Suprapubic skin (tissue), 4 donors: ENCODE measurements around the gene LDLRAD4. TPM values are rescaled to one million over a fixed set of nuclear protein-coding genes. Genes with fewer than 3 reads are reported as not detected.
A peak's percentile ranks its signal among the peaks of the same experiment; 100 is the strongest.

Experiments
- DNase-seq, 2 donors: peaks; one replicate each; pipeline ENCODE4 v3.0.0-alpha.2; 2019; ENCODE audit warnings: low spot score in 2 of 2
- H3K27ac ChIP-seq: fragments of 200-600 bp; sonication (generic); one replicate; pipeline ENCODE4 v1.5.1; 2019
- H3K27me3 ChIP-seq: fragments of 200-600 bp; sonication (generic); one replicate; pipeline ENCODE4 v1.5.1; 2019
- H3K36me3 ChIP-seq: fragments of 200-600 bp; sonication (generic); one replicate; pipeline ENCODE4 v1.5.1; 2019
- H3K4me1 ChIP-seq: fragments of 200-600 bp; sonication (generic); one replicate; pipeline ENCODE4 v1.5.1; 2019
- H3K4me3 ChIP-seq: fragments of 200-600 bp; sonication (generic); one replicate; pipeline ENCODE4 v1.5.1; 2019; ENCODE audit warnings: mild to moderate bottlenecking
- H3K9me3 ChIP-seq: fragments of 200-600 bp; sonication (generic); one replicate; pipeline ENCODE4 v1.5.1; 2019
- CTCF ChIP-seq, 2 donors: fragments of 200-600 bp in 1 of 2; fragments of 450-650 bp in 1 of 2; sonication (generic) in 1 of 2; IDR thresholded peaks; one replicate each; pipeline ENCODE4 v1.5.1; 2016 to 2019; ENCODE audit warnings: antibody characterized with exemption in 2 of 2, mild to moderate bottlenecking in 1 of 2, moderate library complexity in 1 of 2
- EP300 ChIP-seq: sonication (generic); formaldehyde crosslinking; IDR thresholded peaks from one replicate; pipeline ENCODE4 v1.6.1; 2017; ENCODE audit warnings: antibody characterized with exemption
- POLR2A ChIP-seq, 2 donors: fragments of 450-650 bp; IDR thresholded peaks; one replicate each; pipeline ENCODE4 v1.6.1; 2017; ENCODE audit warnings: antibody characterized with exemption in 2 of 2, mild to moderate bottlenecking in 2 of 2, moderate library complexity in 2 of 2
- POLR2AphosphoS5 ChIP-seq, 3 donors: sonication (generic); formaldehyde crosslinking; IDR thresholded peaks; one replicate each; pipeline ENCODE4 v1.6.1; 2017; ENCODE audit warnings: antibody characterized with exemption in 3 of 3
- WGBS: methylation state at CpG from one replicate; pipeline ENCODE4 v1.1.5; 2018; 5-methylcytosine and 5-hydroxymethylcytosine counted together
- total RNA-seq, 4 donors: library from RNA; depleted of rRNA; stranded (reverse); fragments of >200 nt; gene quantifications; one replicate each; pipeline ENCODE4 v1.1.0, GENCODE V29; 2016

Gene LDLRAD4
- total RNA-seq, 4 donors from 2014 or later: 10.1 to 31.6 (median 15.1) TPM

- peak overlapping the region; percentile 18 for H3K27ac ChIP-seq
- TF ChIP-seq POLR2A (IDR thresholded peaks at IDR 0.05) (no peak), CTCF (IDR thresholded peaks at IDR 0.05) (no peak), POLR2AphosphoS5 (IDR thresholded peaks at IDR 0.05) (no peak), EP300 (no peak)
- 85% methylated on average over 9 of the region's 9 CpGs for WGBS
Measured at GRCh38 chr18:13273800-13274199, 55.2 kb downstream of the LDLRAD4 start.

GRCh38 chr18:13275075-13275474, 56.5 kb downstream of the LDLRAD4 start:
- Histone ChIP-seq H3K27me3 (no peaks in the 10 kb centered on the region), H3K36me3 (no peaks in the 10 kb centered on the region), H3K4me3 (no peak overlapping the region), H3K27ac (no peak overlapping the region), H3K4me1 (peaks cover 3% of the 10 kb centered on the region), H3K9me3 (no peaks in the 10 kb centered on the region)
- no peak for TF ChIP-seq EP300
- no peak for TF ChIP-seq POLR2AphosphoS5 (IDR thresholded peaks at IDR 0.05)
- no peak for TF ChIP-seq POLR2A (IDR thresholded peaks at IDR 0.05)
- no peak for TF ChIP-seq CTCF (IDR thresholded peaks at IDR 0.05)
- DNase-seq: no peak

More at GRCh38 chr18:13273800-13274199, 55.2 kb downstream of the LDLRAD4 start:
- no peaks in the 10 kb centered on the region for H3K27me3 ChIP-seq
- peaks cover 15% of the 10 kb centered on the region for H3K4me1 ChIP-seq
- no peaks in the 10 kb centered on the region for H3K36me3 ChIP-seq
- no peaks in the 10 kb centered on the region for H3K9me3 ChIP-seq
- no peak overlapping the region for H3K4me3 ChIP-seq
- DNase-seq: no peak

- Histone ChIP-seq H3K27me3 (no peaks in the 10 kb centered on the region), H3K4me1 (peaks cover 2% of the 10 kb centered on the region), H3K27ac (peak overlapping the region; percentile 8), H3K4me3 (no peak overlapping the region), H3K36me3 (no peaks in the 10 kb centered on the region), H3K9me3 (no peaks in the 10 kb centered on the region)
- TF ChIP-seq POLR2AphosphoS5 (IDR thresholded peaks at IDR 0.05): no peak
- no peak for TF ChIP-seq EP300
- TF ChIP-seq POLR2A (IDR thresholded peaks at IDR 0.05): no peak
- no peak for TF ChIP-seq CTCF (IDR thresholded peaks at IDR 0.05)
- WGBS: 72% methylated on average over 19 of the region's 23 CpGs
- DNase-seq: no peak
Measured at GRCh38 chr18:13276530-13277520, 58.3 kb downstream of the LDLRAD4 start.

- no peak for DNase-seq
- TF ChIP-seq POLR2AphosphoS5 (IDR thresholded peaks at IDR 0.05) (no peak), EP300 (no peak), CTCF (IDR thresholded peaks at IDR 0.05) (no peak), POLR2A (IDR thresholded peaks at IDR 0.05) (no peak)
- WGBS: 94% methylated on average over 10 of the region's 10 CpGs
- Histone ChIP-seq H3K4me1 (peaks cover 2% of the 10 kb centered on the region), H3K27ac (no peak overlapping the region), H3K9me3 (no peaks in the 10 kb centered on the region), H3K36me3 (no peaks in the 10 kb centered on the region), H3K27me3 (no peaks in the 10 kb centered on the region), H3K4me3 (no peak overlapping the region)
Measured at GRCh38 chr18:13278062-13278630, 59.6 kb downstream of the LDLRAD4 start.
